Measurements from ENCODE around the gene LTB4R. TPM values are rescaled to one million over a fixed set of nuclear protein-coding genes. Genes with fewer than 3 reads are reported as not detected.

Gene LTB4R
- total and polyA plus RNA-seq, 9 of the 15 experiments (the other 6 are each of a cell fraction or from before 2014, with no cell fraction given), result 0.38 to 10.5 (median 2.8) TPM

GRCh38 chr14:24271834-24272263 lies 39.5 kb upstream of the LTB4R start (continued):
- no peak for TF ChIP-seq ZBTB34 (CRISPR knock-in tag; IDR thresholded peaks at IDR 0.05)
- peak; percentile 29 for TF ChIP-seq SMARCE1 (IDR thresholded peaks at IDR 0.05)
- TF ChIP-seq NR2C2 (CRISPR knock-in tag; IDR thresholded peaks at IDR 0.05), result no peak
- TF ChIP-seq NR2C2 (tag; IDR thresholded peaks at IDR 0.05), result 0 out of 2 replicates have a peak, but pooled peaks have one; percentile 24
- peak; percentile 94 for TF ChIP-seq PRDM10 (IDR thresholded peaks at IDR 0.05; ENCODE audit: partially characterized antibody)
- no peak for TF ChIP-seq EGR1 (conservative IDR thresholded peaks at IDR 0.05)
- 0 out of 2 replicates have a peak, but pooled peaks have one; percentile 1 for TF ChIP-seq ZFX (CRISPR knock-in tag; IDR thresholded peaks at IDR 0.05)
- TF ChIP-seq ERF (CRISPR knock-in tag; IDR thresholded peaks at IDR 0.05), result no peak

Measured in K562 (cell line).